ENCODE data around the gene RHOH. TPM values are rescaled to one million over a fixed set of nuclear protein-coding genes. Genes with fewer than 3 reads are reported as not detected.
A peak's percentile ranks its signal among the peaks of the same experiment; 100 is the strongest.

RHOH gene
- total RNA-seq, 2 donors from 2014 or later = 2.9 to 7.9 TPM

DNA sequence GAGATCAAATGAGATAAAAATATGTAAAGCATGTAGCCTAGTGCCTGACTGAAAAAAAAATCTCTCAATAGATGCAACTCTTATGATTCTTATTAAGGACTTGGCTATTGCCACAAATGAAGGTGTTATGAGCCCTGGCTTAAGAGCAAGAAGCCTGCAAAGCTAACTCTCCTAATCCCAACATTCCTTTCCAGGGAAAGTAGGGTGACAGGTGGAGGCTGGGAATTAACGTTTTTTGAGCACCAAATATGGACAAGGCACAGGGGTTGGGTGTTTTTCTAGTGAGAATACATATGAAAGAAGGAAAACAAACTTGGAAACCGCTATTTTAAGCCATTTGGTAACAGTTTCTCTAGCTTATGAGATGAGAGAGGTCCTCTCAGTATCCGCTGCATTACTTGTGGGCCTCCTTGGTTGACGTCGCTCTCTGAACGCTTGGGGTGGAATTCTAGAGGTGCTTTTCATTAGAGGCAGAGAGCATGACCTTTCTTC is 2.4 kb downstream of the RHOH start:
- no peak for DNase-seq
- no peaks in the 10 kb centered on the region for H3K27me3 ChIP-seq

DNA sequence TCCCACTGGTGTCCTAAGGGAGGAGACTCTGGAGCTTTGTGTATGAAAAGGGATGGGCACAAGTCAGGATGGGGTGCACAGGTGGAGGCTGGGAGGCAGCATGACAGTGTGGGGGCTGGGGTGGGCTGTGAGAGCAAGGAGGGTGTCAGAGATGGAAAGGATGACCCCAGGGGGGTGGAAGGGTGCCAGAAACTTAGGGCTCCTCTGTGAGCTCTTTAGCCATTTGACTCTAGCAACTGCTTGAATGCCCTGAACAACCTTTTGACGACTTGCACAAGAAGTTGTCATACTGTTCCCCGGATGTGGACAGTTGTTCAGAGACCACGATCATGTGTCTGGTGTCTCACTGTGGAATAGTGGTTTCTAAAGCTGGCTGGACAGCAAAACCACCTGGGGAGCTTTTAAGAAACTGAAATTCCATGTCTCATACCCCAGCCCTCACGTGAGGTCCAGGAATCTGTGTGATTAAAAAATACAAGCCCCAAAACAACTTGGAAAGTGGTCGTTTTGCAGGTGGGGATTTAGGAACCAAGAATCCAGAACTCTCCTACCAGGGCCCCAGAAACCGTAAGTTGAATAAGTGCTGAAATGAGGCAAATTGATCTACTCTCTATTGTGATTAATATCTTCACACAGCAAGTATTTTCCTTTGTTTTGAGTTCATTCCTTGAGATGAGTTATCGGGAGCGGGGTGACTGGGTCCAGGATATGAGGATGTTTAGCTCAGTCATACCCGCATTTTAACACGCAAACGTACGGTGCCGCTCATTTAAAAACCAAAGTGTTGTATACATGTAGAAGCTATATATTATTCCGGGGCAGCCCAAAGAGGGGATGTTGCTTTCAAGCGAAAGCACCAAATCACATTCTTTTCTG is 3.4 kb downstream of the RHOH start:
- ATAC-seq = no peak
- intact Hi-C loops (cut with DNase I) = no loop called here
- Histone ChIP-seq H3K36me3 (replicated peaks in 1 of 2; ENCODE audit: insufficient read depth in 1 of 2, low read depth in 2 of 2) (no peaks in the 10 kb centered on the region), H3K9me3 (no peaks in the 10 kb centered on the region), H3K27me3 (no peaks in the 10 kb centered on the region), H3K4me3 (no peak overlapping the region), H3K27ac (peak overlapping the region in 1 of 4 donors; percentile 1), H3K4me1 (no peaks in the 10 kb centered on the region)
- DNase-seq = peak in 2 of 4 donors; percentile 13 to 43
- TF ChIP-seq, protein P1, sequence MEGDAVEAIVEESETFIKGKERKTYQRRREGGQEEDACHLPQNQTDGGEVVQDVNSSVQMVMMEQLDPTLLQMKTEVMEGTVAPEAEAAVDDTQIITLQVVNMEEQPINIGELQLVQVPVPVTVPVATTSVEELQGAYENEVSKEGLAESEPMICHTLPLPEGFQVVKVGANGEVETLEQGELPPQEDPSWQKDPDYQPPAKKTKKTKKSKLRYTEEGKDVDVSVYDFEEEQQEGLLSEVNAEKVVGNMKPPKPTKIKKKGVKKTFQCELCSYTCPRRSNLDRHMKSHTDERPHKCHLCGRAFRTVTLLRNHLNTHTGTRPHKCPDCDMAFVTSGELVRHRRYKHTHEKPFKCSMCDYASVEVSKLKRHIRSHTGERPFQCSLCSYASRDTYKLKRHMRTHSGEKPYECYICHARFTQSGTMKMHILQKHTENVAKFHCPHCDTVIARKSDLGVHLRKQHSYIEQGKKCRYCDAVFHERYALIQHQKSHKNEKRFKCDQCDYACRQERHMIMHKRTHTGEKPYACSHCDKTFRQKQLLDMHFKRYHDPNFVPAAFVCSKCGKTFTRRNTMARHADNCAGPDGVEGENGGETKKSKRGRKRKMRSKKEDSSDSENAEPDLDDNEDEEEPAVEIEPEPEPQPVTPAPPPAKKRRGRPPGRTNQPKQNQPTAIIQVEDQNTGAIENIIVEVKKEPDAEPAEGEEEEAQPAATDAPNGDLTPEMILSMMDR (IDR thresholded peaks at IDR 0.05) = no peak
- peak in 1 of 3 donors; percentile 31 for TF ChIP-seq POLR2A (IDR thresholded peaks at IDR 0.05)
- 66 to 72% methylated on average over 13 to 15 of the region's 15 CpGs for WGBS, 2 donors

More for the DNA sequence above, 2.4 kb downstream of the RHOH start:
- WGBS, 2 donors = 62 to 82% methylated on average over 6 of the region's 6 CpGs
- Histone ChIP-seq H3K4me1 (no peaks in the 10 kb centered on the region), H3K27ac (no peak overlapping the region), H3K9me3 (no peaks in the 10 kb centered on the region), H3K36me3 (replicated peaks in 1 of 2; ENCODE audit: insufficient read depth in 1 of 2, low read depth in 2 of 2) (no peaks in the 10 kb centered on the region), H3K4me3 (no peak overlapping the region)
- intact Hi-C loops (cut with DNase I) = no loop called here
- ATAC-seq = no peak
- TF ChIP-seq, protein P1 (IDR thresholded peaks at IDR 0.05) = no peak
- no peak for TF ChIP-seq POLR2A (IDR thresholded peaks at IDR 0.05)

DNA sequence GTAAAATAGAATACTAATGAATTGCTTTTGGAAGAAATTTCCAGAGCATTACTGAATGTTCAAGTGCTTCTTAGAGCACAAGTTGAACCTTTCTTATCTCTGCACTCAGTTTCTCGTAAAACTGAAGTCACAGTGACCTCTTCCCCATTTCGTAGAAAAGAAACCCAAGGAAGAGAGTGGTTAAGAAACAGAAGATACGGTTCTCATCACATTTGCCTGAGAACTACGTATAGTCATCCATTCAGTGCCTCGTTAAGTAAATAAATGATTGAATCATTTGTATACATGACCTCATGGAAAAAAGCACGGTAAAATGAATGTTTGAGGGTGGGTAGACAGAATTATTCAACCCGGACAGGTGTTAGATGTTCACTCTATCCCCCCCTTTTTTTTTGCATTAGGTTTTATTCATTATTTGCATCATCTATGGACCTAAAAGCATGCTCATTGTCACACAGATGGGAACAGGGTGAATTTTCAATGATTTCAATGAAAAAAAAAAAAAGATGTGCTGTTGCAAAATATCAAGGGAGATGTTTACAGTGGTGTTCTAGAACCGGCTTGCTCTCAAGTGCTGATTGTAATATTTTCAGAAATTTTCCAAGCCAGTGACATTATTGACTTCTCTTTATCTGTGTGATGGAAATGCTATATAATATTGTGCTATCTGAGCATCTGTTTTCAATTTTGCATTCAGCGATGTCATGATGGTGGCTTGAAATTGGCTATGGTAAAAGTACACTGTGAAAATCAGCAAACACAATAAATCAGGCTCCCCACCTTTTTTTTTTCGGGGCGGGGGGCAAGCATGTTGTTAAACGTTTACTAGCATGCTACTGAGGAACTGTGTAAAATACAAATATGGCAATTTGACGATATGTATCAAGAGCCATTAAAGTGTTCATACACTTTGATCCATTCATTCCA is 4.3 kb downstream of the RHOH start:
- DNase-seq (no peak), ATAC-seq (no peak)
- 51 to 53% methylated on average over 13 of the region's 13 CpGs for WGBS, 2 donors
- no peaks in the 10 kb centered on the region for H3K27me3 ChIP-seq
- H3K9me3 ChIP-seq = no peaks in the 10 kb centered on the region
- H3K4me1 ChIP-seq = no peaks in the 10 kb centered on the region
- H3K4me3 ChIP-seq = no peak overlapping the region
- TF ChIP-seq, protein P1 (IDR thresholded peaks at IDR 0.05) = no peak
- no peak for TF ChIP-seq POLR2A (IDR thresholded peaks at IDR 0.05)
- no peaks in the 10 kb centered on the region for H3K36me3 ChIP-seq (replicated peaks in 1 of 2; ENCODE audit: insufficient read depth in 1 of 2, low read depth in 2 of 2)
- intact Hi-C loops (cut with DNase I) = no loop called here
- peak overlapping the region in 1 of 4 donors; percentile 1 for H3K27ac ChIP-seq

DNA sequence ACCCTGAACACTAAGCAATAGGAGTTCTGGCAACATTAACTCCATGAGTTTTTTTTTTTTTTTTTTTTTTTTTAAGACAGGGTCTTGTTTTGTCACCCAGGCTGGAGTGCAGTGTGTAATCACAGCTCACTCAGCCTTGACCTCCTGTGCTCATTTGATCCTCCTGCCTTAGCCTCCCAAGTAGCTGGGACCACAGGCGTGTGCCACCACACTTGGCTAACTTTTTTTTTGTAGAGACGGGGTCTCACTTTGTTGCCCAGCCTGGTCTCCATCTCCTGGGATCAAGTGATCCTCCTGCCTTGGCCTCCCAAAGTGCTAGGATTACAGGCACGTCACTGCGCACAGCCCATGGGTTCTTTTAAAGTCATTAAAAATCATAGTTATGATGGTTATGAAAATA is 5.1 kb downstream of the RHOH start:
- ATAC-seq (no peak), DNase-seq (no peak)
- H3K27me3 ChIP-seq = no peaks in the 10 kb centered on the region
- no peak overlapping the region for H3K27ac ChIP-seq
- H3K36me3 ChIP-seq (replicated peaks in 1 of 2; ENCODE audit: insufficient read depth in 1 of 2, low read depth in 2 of 2) = no peaks in the 10 kb centered on the region
- no peaks in the 10 kb centered on the region for H3K9me3 ChIP-seq
- TF ChIP-seq, protein P1 (IDR thresholded peaks at IDR 0.05) = no peak
- TF ChIP-seq POLR2A (IDR thresholded peaks at IDR 0.05) = no peak
- WGBS, 2 donors = 92 to 94% methylated on average over 4 of the region's 4 CpGs
- H3K4me3 ChIP-seq = no peak overlapping the region
- intact Hi-C loops (cut with DNase I) = no loop called here
- no peaks in the 10 kb centered on the region for H3K4me1 ChIP-seq
